A673 (cell line): Measurements from ENCODE around the gene SEMA4D. TPM values are rescaled to one million over a fixed set of nuclear protein-coding genes. Genes with fewer than 3 reads are reported as not detected.

ENCODE experiments used
- BruUV-seq: library from RNA; stranded (reverse); fragments of 400-500 nt; replicated peaks from 2 replicates; lab custom pipeline; 2021; lab: Mats Ljungman, UMichigan
- CTCF ChIA-PET: fragments of 300-600 bp; sonication (Branson Sonifier 250); formaldehyde crosslinking; loops from one replicate; lab custom pipeline; 2022; ENCODE audit warnings: antibody characterized with exemption; lab: Charles Lee
- POLR2A ChIA-PET: fragments of 300-600 bp; sonication (Branson Sonifier 250); formaldehyde crosslinking; loops from one replicate; lab custom pipeline; 2022; ENCODE audit warnings: antibody characterized with exemption; ENCODE audit not compliant: low non-redundant PET; lab: Charles Lee
- DNase-seq: peaks from one replicate; pipeline ENCODE4 v3.0.0-alpha.2; 2015; ENCODE audit warnings: low spot score
- H3K27ac ChIP-seq: fragments of 200-600 bp; sonication (generic); 2 replicates; pipeline ENCODE4 v1.5.1; 2016; ENCODE audit warnings: mixed run types, low read depth, mild to moderate bottlenecking, mixed read lengths, antibody characterized with exemption, low read length; ENCODE audit not compliant: poor library complexity, severe bottlenecking
- H3K27me3 ChIP-seq: fragments of 200-600 bp; sonication (generic); replicated peaks from 2 replicates; pipeline ENCODE4 v1.6.1; 2017; ENCODE audit warnings: mixed run types, low read depth, mild to moderate bottlenecking, mixed read lengths, antibody characterized with exemption, low read length; ENCODE audit not compliant: insufficient read depth, poor library complexity
- H3K36me3 ChIP-seq: fragments of 200-600 bp; sonication (generic); 2 replicates; pipeline ENCODE4 v1.6.1; 2016; ENCODE audit warnings: mixed run types, mild to moderate bottlenecking, mixed read lengths, antibody characterized with exemption, low read length; ENCODE audit not compliant: insufficient read depth, poor library complexity, severe bottlenecking
- H3K4me1 ChIP-seq: fragments of 200-600 bp; sonication (generic); 2 replicates; pipeline ENCODE4 v1.6.1; 2017; ENCODE audit warnings: mixed run types, mild to moderate bottlenecking, mixed read lengths, antibody characterized with exemption, low read length; ENCODE audit not compliant: insufficient read depth, poor library complexity, severe bottlenecking
- H3K4me3 ChIP-seq: fragments of 200-600 bp; sonication (generic); 2 replicates; pipeline ENCODE4 v1.5.1; 2016; ENCODE audit warnings: low read depth, mixed run types, mild to moderate bottlenecking, mixed read lengths, low read length; ENCODE audit not compliant: poor library complexity, severe bottlenecking
- H3K9me3 ChIP-seq: fragments of 200-600 bp; sonication (generic); 2 replicates; pipeline ENCODE4 v1.6.1; 2016; ENCODE audit warnings: mixed run types, low read depth, mild to moderate bottlenecking, mixed read lengths, antibody characterized with exemption, low read length; ENCODE audit not compliant: poor library complexity, severe bottlenecking
- CTCF ChIP-seq: fragments of 300-800, 200-600 bp; sonication (generic); conservative IDR thresholded peaks from 2 replicates; pipeline ENCODE4 v1.5.1; 2017; ENCODE audit warnings: low read depth, mild to moderate bottlenecking, antibody characterized with exemption, low read length, moderate library complexity, mixed read lengths
- EZH2 ChIP-seq: fragments of 200-600 bp; sonication (generic); IDR thresholded peaks from 2 replicates; pipeline ENCODE4 v1.6.1; 2017; ENCODE audit warnings: borderline replicate concordance, low read depth, mild to moderate bottlenecking, mixed read lengths, antibody characterized with exemption, low read length; ENCODE audit not compliant: poor library complexity, severe bottlenecking
- intact Hi-C: fragments of 100-400 bp; cut with micrococcal nuclease; formaldehyde crosslinking; loops from one replicate; pipeline ENCODE4 v1.10.0; 2022; ENCODE audit not compliant: unreplicated experiment
- total RNA-seq: library from RNA; stranded (reverse); gene quantifications from 2 replicates; pipeline ENCODE4 v1.2.3, GENCODE V29; 2021

The SEMA4D gene
- total RNA-seq, 1 experiment from 2014 or later = 14.2 TPM

DNA sequence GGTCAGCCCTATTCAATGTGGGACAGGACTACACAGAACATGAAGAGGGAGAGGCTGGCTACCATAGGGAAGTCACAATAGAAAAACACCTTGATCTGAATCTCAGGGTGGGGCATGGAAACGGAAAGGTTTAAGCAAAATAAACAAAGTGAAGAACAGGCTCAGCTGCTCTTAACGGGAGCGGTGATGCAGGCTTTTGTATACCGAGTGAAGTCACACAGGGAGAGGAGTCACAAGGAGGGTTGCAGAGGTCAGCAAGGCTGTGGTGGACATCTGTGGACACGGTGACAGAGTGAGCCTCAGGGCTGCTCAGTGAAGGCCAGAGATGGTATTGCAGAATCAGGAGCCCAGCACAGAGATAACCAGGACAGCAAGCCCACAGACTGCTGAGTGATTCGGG is 30.6 kb upstream of the SEMA4D start:
- H3K27me3 ChIP-seq = no peaks in the 10 kb centered on the region
- BruUV-seq = no TSS peak

DNA sequence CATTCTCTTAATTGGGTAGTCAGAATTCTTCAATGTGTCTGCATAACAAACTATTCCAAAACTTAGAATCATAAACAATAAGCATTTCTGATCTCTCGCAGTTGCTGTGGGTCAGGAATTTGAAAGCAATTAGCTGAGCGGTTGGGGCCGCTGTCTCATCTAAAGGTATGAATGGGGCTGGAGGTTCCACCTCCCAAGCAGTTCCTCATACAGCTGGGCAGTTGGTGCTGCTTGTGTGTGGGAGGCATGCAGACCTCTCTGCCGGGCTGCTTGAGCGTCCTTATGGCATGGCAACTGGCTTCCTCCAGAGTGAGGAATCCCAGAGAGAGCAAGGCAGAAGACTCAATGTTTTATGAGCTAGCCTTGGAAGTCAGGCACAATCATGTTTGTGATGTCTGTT is 30.2 kb upstream of the SEMA4D start:
- no peaks in the 10 kb centered on the region for H3K27me3 ChIP-seq
- H3K9me3 ChIP-seq = no peaks in the 10 kb centered on the region
- POLR2A ChIA-PET = no interaction called here
- CTCF ChIA-PET = no interaction called here
- intact Hi-C loops = no loop called here
- H3K4me1 ChIP-seq = no peaks in the 10 kb centered on the region
- H3K4me3 ChIP-seq = no peak overlapping the region
- H3K36me3 ChIP-seq = no peaks in the 10 kb centered on the region
- H3K27ac ChIP-seq = no peak overlapping the region
- no peak for DNase-seq
- TF ChIP-seq CTCF = no peak
- no peak for TF ChIP-seq EZH2
- no TSS peak for BruUV-seq

More for the DNA sequence above, 30.6 kb upstream of the SEMA4D start:
- Histone ChIP-seq H3K36me3 (no peaks in the 10 kb centered on the region), H3K9me3 (no peaks in the 10 kb centered on the region), H3K4me1 (no peaks in the 10 kb centered on the region), H3K27ac (no peak overlapping the region), H3K4me3 (no peak overlapping the region)
- POLR2A ChIA-PET = no interaction called here
- TF ChIP-seq CTCF (no peak), EZH2 (no peak)
- CTCF ChIA-PET = no interaction called here
- DNase-seq = no peak
- intact Hi-C loops = no loop called here

DNA sequence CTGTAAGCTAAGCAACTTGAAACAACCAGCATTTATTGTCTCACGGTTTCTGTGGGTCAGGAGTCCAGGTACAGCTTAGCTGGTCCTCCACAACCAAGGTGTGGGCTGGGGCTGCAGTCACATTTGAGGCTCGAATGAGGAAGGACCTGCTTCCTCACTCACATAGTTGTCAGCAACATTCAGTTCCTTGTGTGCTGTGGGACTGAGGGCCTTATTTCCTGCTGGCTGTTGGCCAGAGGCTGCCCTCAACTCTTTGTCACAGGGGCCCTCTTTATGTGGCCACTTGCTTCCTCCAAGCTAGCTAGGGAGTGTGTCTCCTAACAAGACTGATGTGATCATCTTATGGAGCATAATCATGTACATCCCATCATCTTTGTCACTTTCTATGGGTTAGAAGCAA is 29.2 kb upstream of the SEMA4D start:
- Histone ChIP-seq H3K9me3 (no peaks in the 10 kb centered on the region), H3K27me3 (no peaks in the 10 kb centered on the region), H3K4me3 (no peak overlapping the region), H3K27ac (no peak overlapping the region), H3K36me3 (no peaks in the 10 kb centered on the region), H3K4me1 (no peaks in the 10 kb centered on the region)
- BruUV-seq = no TSS peak
- no peak for DNase-seq
- intact Hi-C loops = no loop called here
- ChIA-PET POLR2A (no interaction called here), CTCF (no interaction called here)
- no peak for TF ChIP-seq CTCF
- no peak for TF ChIP-seq EZH2
